T-helper 1 cell treated with Interleukin-12 subunit alpha and Interleukin-12 subunit beta and Interleukin-4 antibody, amounts not matched to agents 30 μg/mL and 1 μg/mL, for 36 hours (primary cell): Measurements from ENCODE around the gene SAMMSON.

ENCODE experiments used
- H3K27ac Mint-ChIP-seq: one replicate; pipeline ENCODE4 v1.8.0; 2021; ENCODE audit warnings: mild to moderate bottlenecking, mixed read lengths
- H3K27me3 Mint-ChIP-seq: one replicate; pipeline ENCODE4 v1.8.0; 2021; ENCODE audit warnings: low read depth, mixed read lengths
- H3K36me3 Mint-ChIP-seq: one replicate; pipeline ENCODE4 v1.8.0; 2021; ENCODE audit warnings: low read depth, mixed read lengths
- H3K4me1 Mint-ChIP-seq: one replicate; pipeline ENCODE4 v1.8.0; 2021; ENCODE audit warnings: low read depth, mixed read lengths
- H3K4me3 Mint-ChIP-seq: one replicate; pipeline ENCODE4 v1.8.0; 2021; ENCODE audit warnings: mild to moderate bottlenecking, moderate library complexity, mixed read lengths
- H3K9me3 Mint-ChIP-seq: one replicate; pipeline ENCODE4 v1.8.0; 2021; ENCODE audit warnings: mixed read lengths

Gene SAMMSON

DNA sequence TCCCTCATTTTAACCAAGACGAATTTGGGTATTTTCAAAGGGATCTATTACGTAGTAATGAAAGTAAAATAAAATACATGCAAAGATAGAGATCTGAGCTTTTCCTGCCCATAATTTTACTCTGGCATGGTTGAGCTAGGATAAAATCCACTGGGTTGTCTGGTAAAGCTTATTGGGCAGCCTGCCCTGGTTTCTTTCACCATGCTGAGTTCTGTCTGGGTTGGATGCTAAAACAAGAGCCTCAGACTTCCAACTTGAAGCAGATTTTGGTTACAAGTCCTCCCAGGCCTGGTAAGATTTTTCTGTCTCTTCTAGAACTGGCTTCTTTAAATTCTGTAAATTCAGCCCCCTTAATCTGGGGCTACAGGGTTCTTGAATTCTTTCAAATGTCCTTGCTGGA lies 86.8 kb downstream of the SAMMSON start:
- no peak overlapping the region for H3K27ac Mint-ChIP-seq
- no peak overlapping the region for H3K4me3 Mint-ChIP-seq
- H3K4me1 Mint-ChIP-seq: no peaks in the 10 kb centered on the region
- H3K27me3 Mint-ChIP-seq: no peaks in the 10 kb centered on the region
- no peaks in the 10 kb centered on the region for H3K36me3 Mint-ChIP-seq
- H3K9me3 Mint-ChIP-seq: no peaks in the 10 kb centered on the region

DNA sequence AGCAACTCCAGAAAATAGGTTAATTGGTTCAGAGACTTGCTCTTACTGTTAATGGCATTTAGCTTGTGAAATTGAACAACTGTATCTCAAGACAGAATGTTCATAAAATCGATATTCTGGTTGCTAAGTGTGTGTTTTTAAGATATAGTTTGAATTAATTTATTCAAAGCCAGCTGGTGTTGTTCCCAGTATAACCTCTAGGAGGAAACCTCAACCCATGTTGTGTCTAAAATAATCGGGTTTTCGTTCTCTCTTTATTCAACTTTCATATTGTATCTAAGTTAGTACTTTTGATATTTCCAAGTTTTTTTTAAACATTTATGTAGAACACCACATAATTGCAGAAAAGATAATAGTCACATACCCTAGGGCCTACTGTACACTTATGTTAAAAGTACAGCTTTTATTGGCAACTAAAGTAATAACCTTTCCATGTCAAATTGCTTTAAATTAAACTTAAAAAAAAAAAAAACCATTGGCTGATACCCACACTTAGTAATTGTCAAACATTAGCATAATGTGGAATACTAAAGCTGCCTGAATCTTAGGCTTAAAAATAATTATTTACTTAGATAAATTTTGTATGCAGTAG lies 90.9 kb downstream of the SAMMSON start:
- Mint-ChIP-seq H3K4me3 (no peak overlapping the region), H3K27me3 (peaks cover 4% of the 10 kb centered on the region), H3K4me1 (no peaks in the 10 kb centered on the region)

DNA sequence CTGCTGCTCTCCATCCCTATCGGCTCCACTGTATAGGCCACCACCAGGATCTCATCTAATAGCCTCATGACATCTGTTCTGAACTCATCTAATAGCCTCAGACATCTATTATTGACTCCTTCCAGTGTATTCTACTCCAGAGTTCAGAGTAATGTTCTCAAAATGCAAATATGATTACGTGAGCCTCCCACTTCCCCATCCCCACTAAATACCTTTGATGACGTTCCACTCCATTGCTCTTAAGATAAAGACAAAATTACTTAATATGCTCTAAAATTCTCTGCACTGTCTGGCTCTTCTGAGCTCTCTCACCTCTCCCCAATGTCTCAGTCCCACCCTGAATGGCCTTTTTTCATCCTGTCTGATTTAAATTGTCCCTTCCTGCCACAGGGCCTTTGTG lies 94.7 kb downstream of the SAMMSON start:
- no peak overlapping the region for H3K4me3 Mint-ChIP-seq
- peaks cover 4% of the 10 kb centered on the region for H3K27me3 Mint-ChIP-seq
- H3K36me3 Mint-ChIP-seq: no peaks in the 10 kb centered on the region
- no peaks in the 10 kb centered on the region for H3K9me3 Mint-ChIP-seq
- no peak overlapping the region for H3K27ac Mint-ChIP-seq
- no peaks in the 10 kb centered on the region for H3K4me1 Mint-ChIP-seq

More for the DNA sequence above, 90.9 kb downstream of the SAMMSON start:
- H3K27ac Mint-ChIP-seq: no peak overlapping the region
- H3K9me3 Mint-ChIP-seq: no peaks in the 10 kb centered on the region
- no peaks in the 10 kb centered on the region for H3K36me3 Mint-ChIP-seq

DNA sequence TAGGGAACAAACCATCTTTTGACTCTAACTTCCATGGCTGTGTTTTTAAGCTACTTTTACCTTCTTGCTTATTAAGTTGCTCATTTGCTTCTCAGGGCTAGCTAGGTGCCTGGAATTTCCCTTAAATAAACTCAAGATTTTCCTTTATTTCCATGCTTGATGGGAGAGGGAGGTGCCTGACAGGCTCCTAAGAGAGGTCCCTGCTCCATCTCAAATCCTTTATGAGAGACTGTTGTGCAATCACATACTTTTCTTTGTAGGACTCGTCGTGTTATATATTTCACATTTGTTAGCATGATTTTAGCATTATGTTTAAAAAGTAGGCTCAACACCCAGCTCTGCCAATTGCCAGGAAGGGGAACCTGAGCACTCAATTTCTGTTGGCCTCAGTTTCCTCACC lies 95.7 kb downstream of the SAMMSON start:
- no peaks in the 10 kb centered on the region for H3K4me1 Mint-ChIP-seq
- no peaks in the 10 kb centered on the region for H3K36me3 Mint-ChIP-seq
- H3K4me3 Mint-ChIP-seq: no peak overlapping the region
- no peaks in the 10 kb centered on the region for H3K9me3 Mint-ChIP-seq
- peaks cover 4% of the 10 kb centered on the region for H3K27me3 Mint-ChIP-seq
- H3K27ac Mint-ChIP-seq: no peak overlapping the region

DNA sequence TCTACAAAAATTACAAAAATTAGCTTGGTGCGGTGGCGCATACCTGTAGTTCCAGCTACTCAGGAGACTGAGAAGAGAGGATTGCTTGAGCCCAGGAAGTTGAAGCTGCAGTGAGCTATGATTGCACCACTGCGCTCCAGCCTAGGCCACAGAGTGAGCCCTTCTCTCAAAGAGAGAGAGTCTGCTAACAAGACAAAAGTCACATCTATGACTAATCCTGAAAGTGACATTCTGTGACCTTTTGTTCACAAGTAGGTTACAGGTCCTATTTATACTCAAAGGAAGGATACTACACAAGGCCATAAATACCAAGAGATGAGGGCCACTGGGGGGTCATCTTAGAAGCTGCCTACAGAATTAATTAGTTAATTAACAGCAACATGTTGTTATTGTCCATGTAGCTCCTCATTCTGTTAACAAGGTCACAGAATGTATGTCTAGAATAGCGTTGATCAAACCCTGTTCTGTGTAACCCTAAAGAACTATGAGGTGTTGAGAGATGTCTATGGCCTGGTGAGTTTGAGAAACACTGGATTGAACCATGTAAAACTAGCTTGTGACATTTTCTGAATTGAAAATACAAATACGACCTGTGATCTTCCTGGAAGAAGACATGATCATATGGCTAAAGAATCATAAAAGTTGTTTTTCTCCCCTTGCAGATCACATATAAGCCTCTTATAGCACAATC lies 97.0 kb downstream of the SAMMSON start:
- Mint-ChIP-seq H3K4me1 (no peaks in the 10 kb centered on the region), H3K36me3 (no peaks in the 10 kb centered on the region), H3K9me3 (no peaks in the 10 kb centered on the region), H3K27ac (no peak overlapping the region), H3K4me3 (no peak overlapping the region), H3K27me3 (peaks cover 4% of the 10 kb centered on the region)

DNA sequence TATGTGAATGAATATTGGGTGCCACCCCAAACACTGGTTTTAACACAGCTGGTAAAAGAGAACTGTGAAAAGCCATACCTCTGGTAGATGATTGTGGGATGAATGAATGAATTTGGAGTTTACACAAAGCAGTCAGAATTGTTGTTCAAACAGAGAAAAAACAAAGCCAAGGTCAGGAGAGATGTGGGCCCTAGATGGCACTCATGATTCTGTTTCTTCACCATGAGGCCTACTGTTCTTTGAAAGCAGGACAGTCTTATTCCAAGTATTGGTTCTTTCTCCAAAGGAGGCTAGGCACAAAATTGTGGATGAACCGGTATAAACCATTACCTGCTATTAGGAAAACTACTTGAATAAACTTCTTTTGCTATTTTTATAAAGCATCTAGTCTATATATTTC lies 97.6 kb downstream of the SAMMSON start:
- H3K9me3 Mint-ChIP-seq: no peaks in the 10 kb centered on the region
- H3K4me3 Mint-ChIP-seq: no peak overlapping the region
- no peaks in the 10 kb centered on the region for H3K4me1 Mint-ChIP-seq
- H3K27ac Mint-ChIP-seq: no peak overlapping the region
- peaks cover 4% of the 10 kb centered on the region for H3K27me3 Mint-ChIP-seq
- no peaks in the 10 kb centered on the region for H3K36me3 Mint-ChIP-seq

DNA sequence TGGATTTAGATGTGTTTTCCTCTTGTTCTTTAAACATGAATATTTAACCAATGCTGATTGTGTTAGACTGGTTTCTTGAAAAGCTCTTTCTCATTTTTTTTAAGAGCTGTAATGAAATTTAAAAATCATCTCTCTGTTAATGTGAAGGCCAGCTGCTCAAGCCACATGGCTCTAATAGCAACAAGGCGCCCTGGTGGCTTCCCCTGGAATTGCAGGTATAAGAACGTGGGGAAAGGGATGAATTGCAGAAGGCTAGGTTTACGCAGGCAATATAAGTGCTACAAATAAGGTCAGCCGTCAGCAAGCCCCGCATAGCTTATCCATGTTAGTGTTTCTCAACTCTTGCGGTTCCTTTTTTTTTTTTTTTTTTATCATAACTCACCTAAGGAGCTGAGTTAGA lies 108.5 kb downstream of the SAMMSON start:
- Mint-ChIP-seq H3K36me3 (no peaks in the 10 kb centered on the region), H3K4me1 (no peaks in the 10 kb centered on the region), H3K9me3 (no peaks in the 10 kb centered on the region), H3K27me3 (no peaks in the 10 kb centered on the region), H3K27ac (no peak overlapping the region), H3K4me3 (no peak overlapping the region)

DNA sequence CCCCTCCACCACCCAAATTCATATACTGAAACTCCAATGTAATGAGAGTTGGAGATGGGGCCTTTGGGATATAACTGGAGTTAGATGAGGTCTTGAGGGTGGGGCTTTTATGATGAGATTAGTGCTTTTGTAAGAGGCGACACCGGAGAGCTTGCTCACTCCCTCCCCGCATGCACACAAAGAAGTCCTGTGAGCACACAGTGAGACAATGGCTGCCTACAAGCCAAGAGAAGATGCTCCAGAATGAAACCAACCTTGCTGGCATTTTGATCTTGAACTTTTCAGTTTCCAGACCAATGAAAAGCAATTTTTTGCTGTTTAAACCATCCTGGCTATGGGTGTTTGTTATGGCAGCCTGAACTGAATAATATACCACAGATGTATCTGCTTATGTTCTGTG lies 109.0 kb downstream of the SAMMSON start:
- no peaks in the 10 kb centered on the region for H3K4me1 Mint-ChIP-seq
- no peaks in the 10 kb centered on the region for H3K9me3 Mint-ChIP-seq
- no peaks in the 10 kb centered on the region for H3K36me3 Mint-ChIP-seq
- no peak overlapping the region for H3K27ac Mint-ChIP-seq
- no peak overlapping the region for H3K4me3 Mint-ChIP-seq
- no peaks in the 10 kb centered on the region for H3K27me3 Mint-ChIP-seq

DNA sequence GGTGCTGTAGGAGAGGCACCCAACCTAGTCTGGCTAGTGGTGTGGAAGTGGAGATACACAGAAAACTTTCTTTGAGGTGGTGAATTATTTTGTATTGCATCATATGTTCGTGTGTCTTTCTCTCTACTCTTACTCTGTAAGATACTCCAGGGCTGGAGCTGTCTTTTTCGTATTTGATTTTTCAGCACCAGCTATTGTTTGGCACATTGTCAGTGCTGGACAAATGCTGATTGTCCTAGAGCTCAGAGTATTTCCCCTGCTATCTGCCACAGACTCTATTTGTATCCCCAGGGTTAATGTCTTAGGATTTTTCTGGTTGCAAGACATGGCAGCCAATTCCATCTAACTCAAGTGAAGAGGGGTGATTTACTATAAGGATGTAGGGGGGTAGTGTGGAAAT lies 110.5 kb downstream of the SAMMSON start:
- H3K9me3 Mint-ChIP-seq: no peaks in the 10 kb centered on the region

DNA sequence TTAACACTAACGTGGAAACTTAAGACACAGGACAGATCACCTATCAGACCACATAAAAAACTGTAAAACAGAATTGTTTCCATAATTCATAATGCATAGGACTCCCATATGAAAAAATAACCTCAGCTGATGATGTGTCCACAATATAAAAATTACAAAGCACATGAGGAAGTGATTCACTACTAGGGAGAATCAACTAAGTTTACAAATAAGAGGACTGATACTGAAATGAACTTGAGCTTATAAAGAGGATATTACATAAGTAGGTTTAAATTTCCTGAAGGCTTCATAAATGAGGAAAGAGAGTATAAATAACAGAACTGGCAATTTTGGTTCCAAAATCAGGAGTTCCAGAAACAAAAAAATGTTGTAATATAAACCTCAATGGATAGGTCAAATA lies 111.9 kb downstream of the SAMMSON start:
- no peak overlapping the region for H3K27ac Mint-ChIP-seq
- no peaks in the 10 kb centered on the region for H3K36me3 Mint-ChIP-seq
- no peaks in the 10 kb centered on the region for H3K4me1 Mint-ChIP-seq
- H3K4me3 Mint-ChIP-seq: no peak overlapping the region
- no peaks in the 10 kb centered on the region for H3K27me3 Mint-ChIP-seq
- H3K9me3 Mint-ChIP-seq: no peaks in the 10 kb centered on the region

More for the DNA sequence above, 110.5 kb downstream of the SAMMSON start:
- Mint-ChIP-seq H3K36me3 (no peaks in the 10 kb centered on the region), H3K4me3 (no peak overlapping the region), H3K27ac (no peak overlapping the region), H3K27me3 (no peaks in the 10 kb centered on the region), H3K4me1 (no peaks in the 10 kb centered on the region)

DNA sequence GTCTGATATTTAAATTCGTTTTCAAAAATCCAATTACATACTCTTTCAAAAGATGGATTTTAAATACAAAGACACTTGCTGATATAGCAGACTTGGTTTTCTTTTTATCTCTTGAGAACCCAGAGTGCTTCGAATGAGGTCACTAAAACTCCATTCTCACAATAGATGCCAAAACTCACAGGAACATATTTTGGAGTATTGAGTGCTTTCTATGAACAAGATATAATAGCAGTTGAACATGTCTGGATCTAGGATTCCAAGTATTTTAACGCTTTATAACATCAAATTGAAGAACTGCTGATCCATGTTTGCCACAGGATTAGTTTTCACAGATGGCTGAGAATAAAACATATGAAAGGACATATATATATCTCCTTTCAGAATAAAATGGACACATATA lies 113.2 kb downstream of the SAMMSON start:
- Mint-ChIP-seq H3K4me3 (no peak overlapping the region), H3K36me3 (no peaks in the 10 kb centered on the region), H3K27ac (no peak overlapping the region), H3K4me1 (no peaks in the 10 kb centered on the region), H3K27me3 (no peaks in the 10 kb centered on the region), H3K9me3 (no peaks in the 10 kb centered on the region)

DNA sequence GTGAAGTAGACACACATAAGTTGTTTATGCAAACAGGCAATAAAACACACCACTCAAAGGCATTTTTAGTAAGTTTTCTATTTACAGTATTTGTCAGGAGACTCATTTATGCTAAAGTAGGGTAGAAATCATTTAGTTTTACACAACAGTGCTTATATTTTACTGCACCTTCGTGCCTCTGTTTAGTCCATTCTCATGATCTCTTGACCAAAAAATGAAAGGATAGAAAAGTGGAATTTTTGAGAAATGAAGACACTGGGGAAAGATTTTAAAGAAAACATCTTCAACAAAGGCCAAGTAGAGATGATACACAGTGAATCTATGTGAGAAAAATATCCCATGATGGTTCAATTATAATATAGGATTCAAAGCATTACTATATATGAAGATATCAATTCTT lies 114.9 kb downstream of the SAMMSON start:
- no peaks in the 10 kb centered on the region for H3K4me1 Mint-ChIP-seq
- no peaks in the 10 kb centered on the region for H3K27me3 Mint-ChIP-seq
- no peak overlapping the region for H3K4me3 Mint-ChIP-seq
- H3K27ac Mint-ChIP-seq: no peak overlapping the region
- H3K9me3 Mint-ChIP-seq: no peaks in the 10 kb centered on the region
- H3K36me3 Mint-ChIP-seq: no peaks in the 10 kb centered on the region

DNA sequence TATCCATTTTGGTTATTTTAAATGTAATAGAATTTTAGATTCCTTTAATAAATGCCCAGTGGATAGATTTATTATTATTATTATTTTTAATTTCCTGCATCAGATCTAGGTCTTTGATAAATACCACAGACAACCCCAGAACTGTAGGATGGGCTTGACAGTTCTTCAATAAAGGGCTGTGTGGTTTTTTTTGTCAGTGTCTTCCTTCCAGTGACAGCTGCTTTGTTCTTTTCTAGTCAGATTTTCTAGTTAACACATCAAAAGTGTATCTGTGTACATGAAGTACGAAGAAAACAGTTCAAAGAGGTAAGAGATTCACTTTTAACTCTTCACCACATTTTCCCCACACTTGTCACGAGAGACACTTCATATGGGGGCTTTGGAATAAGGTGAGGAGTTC lies 120.3 kb downstream of the SAMMSON start:
- H3K27ac Mint-ChIP-seq: no peak overlapping the region
- no peaks in the 10 kb centered on the region for H3K27me3 Mint-ChIP-seq
- no peaks in the 10 kb centered on the region for H3K9me3 Mint-ChIP-seq
- H3K4me1 Mint-ChIP-seq: no peaks in the 10 kb centered on the region
- H3K4me3 Mint-ChIP-seq: no peak overlapping the region
- H3K36me3 Mint-ChIP-seq: no peaks in the 10 kb centered on the region
